Erythroblast (primary cell): Measurements from ENCODE around the gene MAP3K4.
A peak's percentile ranks its signal among the peaks of the same experiment; 100 is the strongest.

ENCODE experiments used
- DNase-seq, 2 experiments: peaks; one replicate each; lab custom pipeline; 2025; lab: John Stamatoyannopoulos, UW
- GATA1 ChIP-seq: IDR thresholded peaks from 2 replicates; pipeline ENCODE4 v1.6.1; 2011; ENCODE audit warnings: low read depth, mild to moderate bottlenecking, control low read depth, low read length, moderate library complexity
- POLR2A ChIP-seq: IDR thresholded peaks from 2 replicates; pipeline ENCODE4 v1.6.1; 2011; ENCODE audit warnings: mild to moderate bottlenecking, low read length

Gene MAP3K4

GRCh38 chr6:160998766-160999165, 7.2 kb downstream of the MAP3K4 start:
- DNase-seq = no peak
- no peak for TF ChIP-seq GATA1
- no peak for TF ChIP-seq POLR2A

GRCh38 chr6:160999516-160999915, 7.9 kb downstream of the MAP3K4 start:
- no peak for DNase-seq
- TF ChIP-seq GATA1 (no peak), POLR2A (no peak)

GRCh38 chr6:161000632-161001031, 9.1 kb downstream of the MAP3K4 start:
- no peak for DNase-seq
- TF ChIP-seq POLR2A = no peak
- TF ChIP-seq GATA1 = no peak

- no peak for TF ChIP-seq GATA1
- no peak for TF ChIP-seq POLR2A
- peak; percentile 34 to 68 for DNase-seq
Measured at GRCh38 chr6:161001421-161001820, 9.9 kb downstream of the MAP3K4 start.

GRCh38 chr6:161003336-161003735, 11.8 kb downstream of the MAP3K4 start:
- DNase-seq = peak; percentile 27 to 67
- TF ChIP-seq POLR2A (no peak), GATA1 (no peak)

- DNase-seq = no peak
- TF ChIP-seq GATA1 (no peak), POLR2A (no peak)
Measured at GRCh38 chr6:161008245-161008644, 16.7 kb downstream of the MAP3K4 start.

- TF ChIP-seq POLR2A = no peak
- TF ChIP-seq GATA1 = no peak
- no peak for DNase-seq
Measured at GRCh38 chr6:161009991-161010390, 18.4 kb downstream of the MAP3K4 start.

- no peak for DNase-seq
- no peak for TF ChIP-seq GATA1
- TF ChIP-seq POLR2A = no peak
Measured at GRCh38 chr6:161010418-161010817, 18.8 kb downstream of the MAP3K4 start.

- DNase-seq = peak in 1 of 2 experiments; percentile 8
- TF ChIP-seq GATA1 = no peak
- TF ChIP-seq POLR2A = no peak
Measured at GRCh38 chr6:161011492-161012480, 20.2 kb downstream of the MAP3K4 start.

GRCh38 chr6:161013695-161014094, 22.1 kb downstream of the MAP3K4 start:
- no peak for TF ChIP-seq POLR2A
- no peak for TF ChIP-seq GATA1
- peak; percentile 74 to 85 for DNase-seq

- no peak for DNase-seq
- TF ChIP-seq POLR2A (no peak), GATA1 (no peak)
Measured at GRCh38 chr6:161017766-161018564, 26.4 kb downstream of the MAP3K4 start.

- DNase-seq = no peak
- TF ChIP-seq GATA1 (no peak), POLR2A (no peak)
Measured at GRCh38 chr6:161019324-161019839, 27.8 kb downstream of the MAP3K4 start.

- no peak for TF ChIP-seq POLR2A
- TF ChIP-seq GATA1 = no peak
Measured at GRCh38 chr6:161021543-161021942, 30.0 kb downstream of the MAP3K4 start.

More at GRCh38 chr6:161021543-161021942, 30.0 kb downstream of the MAP3K4 start:
- DNase-seq = no peak
